22Rv1 (cell line): Measurements from ENCODE around the gene PATJ.

Source experiments
- H3K27ac ChIP-seq: fragments of 450-650 bp; 2 replicates; pipeline ENCODE4 v1.5.1; 2017
- CTCF ChIP-seq: fragments of 450-650 bp; IDR thresholded peaks from 2 replicates; pipeline ENCODE4 v1.5.1; 2017; ENCODE audit warnings: mild to moderate bottlenecking
- ZFX ChIP-seq: fragments of 450-650 bp; IDR thresholded peaks from 2 replicates; pipeline ENCODE4 v1.6.1; 2017; ENCODE audit warnings: antibody characterized with exemption, borderline replicate concordance

PATJ gene

GRCh38 chr1:61973100-61973837 is 231.0 kb downstream of the PATJ start:
- no peak overlapping the region for H3K27ac ChIP-seq
- TF ChIP-seq CTCF (no peak), ZFX (no peak)

GRCh38 chr1:61975638-61976037 is 233.4 kb downstream of the PATJ start:
- TF ChIP-seq CTCF (no peak), ZFX (no peak)
- H3K27ac ChIP-seq = no peak overlapping the region

GRCh38 chr1:61976566-61976965 is 234.3 kb downstream of the PATJ start:
- TF ChIP-seq ZFX = no peak
- TF ChIP-seq CTCF = no peak
- no peak overlapping the region for H3K27ac ChIP-seq

GRCh38 chr1:61978796-61979195 is 236.5 kb downstream of the PATJ start:
- no peak overlapping the region for H3K27ac ChIP-seq
- TF ChIP-seq ZFX = no peak
- TF ChIP-seq CTCF = no peak

- no peak for TF ChIP-seq CTCF
- no peak for TF ChIP-seq ZFX
- H3K27ac ChIP-seq = no peak overlapping the region
Measured at GRCh38 chr1:61979729-61980128, 237.4 kb downstream of the PATJ start.

- no peak overlapping the region for H3K27ac ChIP-seq
- no peak for TF ChIP-seq CTCF
- TF ChIP-seq ZFX = no peak
Measured at GRCh38 chr1:61980561-61980960, 238.3 kb downstream of the PATJ start.

GRCh38 chr1:61981870-61982660 is 239.8 kb downstream of the PATJ start:
- no peak overlapping the region for H3K27ac ChIP-seq
- TF ChIP-seq ZFX (no peak), CTCF (no peak)
